OCI-LY1 (cell line): ENCODE results near the gene ERBB2.

Experiments
- CTCF ChIP-seq: fragments of 200-600 bp; sonication (generic), shearing (Covaris generic); IDR thresholded peaks from 2 replicates; pipeline ENCODE4 v1.5.1; 2017; ENCODE audit warnings: mild to moderate bottlenecking, antibody characterized with exemption, low read length, moderate library complexity, mixed read lengths
- EZH2 ChIP-seq: fragments of 200-600 bp; sonication (generic), shearing (Covaris generic); IDR thresholded peaks from 2 replicates; pipeline ENCODE4 v1.8.0; 2017; ENCODE audit warnings: borderline replicate concordance, mixed run types, mild to moderate bottlenecking, antibody characterized with exemption, low read length, moderate library complexity, mixed read lengths

- TF ChIP-seq EZH2: no peak
- TF ChIP-seq CTCF: no peak
Measured at GRCh38 chr17:39669897-39670735, 29.7 kb upstream of the ERBB2 start.
